Astrocyte (in vitro differentiated cells and primary cell): ENCODE results near the gene DES. TPM values are rescaled to one million over a fixed set of nuclear protein-coding genes. Genes with fewer than 3 reads are reported as not detected.
A peak's percentile ranks its signal among the peaks of the same experiment; 100 is the strongest.

Experiments
- DNase-seq: peaks from one replicate; pipeline ENCODE4 v3.0.0-alpha.2; 2010; ENCODE audit warnings: low read depth
- FAIRE-seq: peaks from 2 replicates; lab custom pipeline; 2011; peaks lifted over from hg19 to GRCh38; lab: Jason Lieb, UNC
- H2AFZ ChIP-seq: 2 replicates; pipeline ENCODE4 v1.6.0; 2012; ENCODE audit warnings: low read depth, low read length, inconsistent platforms
- H3K27ac ChIP-seq: 2 replicates; pipeline ENCODE4 v1.5.1; 2011; ENCODE audit warnings: low read depth, low read length, inconsistent platforms
- H3K27me3 ChIP-seq: 2 replicates; pipeline ENCODE4 v1.6.0; 2011; ENCODE audit warnings: low read length, inconsistent platforms; ENCODE audit not compliant: insufficient read depth
- H3K36me3 ChIP-seq: 2 replicates; pipeline ENCODE4 v1.5.1; 2011; ENCODE audit warnings: low read length, inconsistent platforms; ENCODE audit not compliant: insufficient read depth
- H3K4me1 ChIP-seq: 2 replicates; pipeline ENCODE4 v1.5.1; 2011; ENCODE audit warnings: low read length, inconsistent platforms; ENCODE audit not compliant: insufficient read depth
- H3K4me2 ChIP-seq: 2 replicates; pipeline ENCODE4 v1.6.0; 2012; ENCODE audit warnings: low read length, inconsistent platforms
- H3K4me3 ChIP-seq: 2 replicates; pipeline ENCODE4 v1.5.1; 2011; ENCODE audit warnings: low read depth, mild to moderate bottlenecking, low read length, inconsistent platforms; ENCODE audit not compliant: insufficient read depth
- H3K79me2 ChIP-seq: 2 replicates; pipeline ENCODE4 v1.6.0; 2012; ENCODE audit warnings: mild to moderate bottlenecking, low read length, inconsistent platforms; ENCODE audit not compliant: insufficient read depth
- H3K9ac ChIP-seq: 2 replicates; pipeline ENCODE4 v1.6.0; 2012; ENCODE audit warnings: mild to moderate bottlenecking, low read length, inconsistent platforms
- H3K9me3 ChIP-seq: 2 replicates; pipeline ENCODE4 v1.5.1; 2012; ENCODE audit warnings: low read depth, mild to moderate bottlenecking, low read length, inconsistent platforms; ENCODE audit not compliant: insufficient read depth
- H4K20me1 ChIP-seq: 2 replicates; pipeline ENCODE4 v1.6.0; 2012; ENCODE audit warnings: low read length, inconsistent platforms; ENCODE audit not compliant: insufficient read depth
- H3K27ac Mint-ChIP-seq: one replicate; pipeline ENCODE4 v1.8.0; 2021; ENCODE audit warnings: mild to moderate bottlenecking, mixed read lengths; ENCODE audit not compliant: unreplicated experiment
- H3K27me3 Mint-ChIP-seq: one replicate; pipeline ENCODE4 v1.8.0; 2021; ENCODE audit warnings: low read depth, mixed read lengths; ENCODE audit not compliant: unreplicated experiment
- H3K36me3 Mint-ChIP-seq: one replicate; pipeline ENCODE4 v1.8.0; 2021; ENCODE audit warnings: low read depth, mixed read lengths; ENCODE audit not compliant: unreplicated experiment
- H3K4me1 Mint-ChIP-seq: one replicate; pipeline ENCODE4 v1.8.0; 2021; ENCODE audit warnings: low read depth, mixed read lengths; ENCODE audit not compliant: unreplicated experiment
- H3K4me3 Mint-ChIP-seq: one replicate; pipeline ENCODE4 v1.8.0; 2021; ENCODE audit warnings: mild to moderate bottlenecking, moderate library complexity, mixed read lengths; ENCODE audit not compliant: unreplicated experiment
- H3K9me3 Mint-ChIP-seq: one replicate; pipeline ENCODE4 v1.8.0; 2021; ENCODE audit warnings: mild to moderate bottlenecking, mixed read lengths; ENCODE audit not compliant: unreplicated experiment
- CTCF ChIP-seq: IDR thresholded peaks from 2 replicates; pipeline ENCODE4 v1.5.1; 2011; ENCODE audit warnings: low read depth, mild to moderate bottlenecking, inconsistent platforms, low read length, moderate library complexity; ENCODE audit not compliant: insufficient read depth
- EZH2 ChIP-seq: IDR thresholded peaks from 2 replicates; pipeline ENCODE4 v1.6.1; 2012; ENCODE audit warnings: mild to moderate bottlenecking, low read length, inconsistent platforms; ENCODE audit not compliant: insufficient read depth
- total RNA-seq: library from RNA; stranded (reverse); gene quantifications from 2 replicates; pipeline ENCODE4 v1.2.1, GENCODE V29; 2021

The DES gene
- total RNA-seq, 1 donor from 2014 or later, result 5.4 TPM

GRCh38 chr2:219452361-219453317 is 34.5 kb downstream of the DES start:
- H4K20me1 ChIP-seq, result no peaks in the 10 kb centered on the region
- no peaks in the 10 kb centered on the region for H3K27me3 Mint-ChIP-seq
- H3K27ac ChIP-seq, result peak overlapping the region; percentile 83
- H3K36me3 Mint-ChIP-seq, result peaks cover 35% of the 10 kb centered on the region
- peak overlapping the region; percentile 64 for H3K9ac ChIP-seq
- peak overlapping the region; percentile 60 for H3K4me3 Mint-ChIP-seq
- peak overlapping the region; percentile 95 for H3K27ac Mint-ChIP-seq
- H3K9me3 ChIP-seq, result no peaks in the 10 kb centered on the region
- peak overlapping the region; percentile 2 for H3K4me3 ChIP-seq
- no peak overlapping the region for H2AFZ ChIP-seq
- FAIRE-seq (peak; percentile 95), DNase-seq (peak; percentile 97)
- H3K4me1 Mint-ChIP-seq, result peaks cover 34% of the 10 kb centered on the region
- peaks cover 28% of the 10 kb centered on the region for H3K79me2 ChIP-seq
- H3K4me2 ChIP-seq, result peak overlapping the region; percentile 54
- H3K27me3 ChIP-seq, result no peaks in the 10 kb centered on the region
- H3K36me3 ChIP-seq, result peaks cover 6% of the 10 kb centered on the region
- peaks cover 41% of the 10 kb centered on the region for H3K4me1 ChIP-seq
- no peaks in the 10 kb centered on the region for H3K9me3 Mint-ChIP-seq
- TF ChIP-seq CTCF (no peak), EZH2 (no peak)

GRCh38 chr2:219453671-219454590 is 35.8 kb downstream of the DES start:
- peak overlapping the region; percentile 54 for H3K4me2 ChIP-seq
- peak; percentile 93 for DNase-seq
- Mint-ChIP-seq H3K36me3 (peaks cover 36% of the 10 kb centered on the region), H3K9me3 (no peaks in the 10 kb centered on the region), H3K4me1 (peaks cover 42% of the 10 kb centered on the region), H3K4me3 (peak overlapping the region; percentile 40), H3K27ac (peak overlapping the region; percentile 95), H3K27me3 (no peaks in the 10 kb centered on the region)
- peak overlapping the region; percentile 83 for H3K27ac ChIP-seq
- H4K20me1 ChIP-seq, result no peaks in the 10 kb centered on the region
- peaks cover 16% of the 10 kb centered on the region for H3K79me2 ChIP-seq
- H3K4me3 ChIP-seq, result peak overlapping the region; percentile 2
- H3K9ac ChIP-seq, result peak overlapping the region; percentile 64
- H3K36me3 ChIP-seq, result peaks cover 6% of the 10 kb centered on the region
- FAIRE-seq, result no peak
- no peaks in the 10 kb centered on the region for H3K27me3 ChIP-seq
- no peak for TF ChIP-seq EZH2
- H2AFZ ChIP-seq, result no peak overlapping the region
- H3K4me1 ChIP-seq, result peaks cover 45% of the 10 kb centered on the region
- no peaks in the 10 kb centered on the region for H3K9me3 ChIP-seq

- Mint-ChIP-seq H3K36me3 (peaks cover 24% of the 10 kb centered on the region), H3K4me3 (no peak overlapping the region), H3K27ac (no peak overlapping the region), H3K9me3 (no peaks in the 10 kb centered on the region), H3K4me1 (peaks cover 44% of the 10 kb centered on the region), H3K27me3 (no peaks in the 10 kb centered on the region)
- no peak overlapping the region for H3K9ac ChIP-seq
- no peaks in the 10 kb centered on the region for H3K9me3 ChIP-seq
- peaks cover 55% of the 10 kb centered on the region for H3K4me1 ChIP-seq
- H3K4me3 ChIP-seq, result no peak overlapping the region
- no peaks in the 10 kb centered on the region for H4K20me1 ChIP-seq
- no peak overlapping the region for H3K4me2 ChIP-seq
- FAIRE-seq (no peak), DNase-seq (no peak)
- no peaks in the 10 kb centered on the region for H3K27me3 ChIP-seq
- no peak overlapping the region for H2AFZ ChIP-seq
- peaks cover under 1% of the 10 kb centered on the region for H3K36me3 ChIP-seq
- no peak overlapping the region for H3K27ac ChIP-seq
- TF ChIP-seq CTCF, result no peak
- TF ChIP-seq EZH2, result no peak
- peaks cover 5% of the 10 kb centered on the region for H3K79me2 ChIP-seq
These were observed 37.4 kb downstream of the DES start for GRCh38 chr2:219455581-219455980.
